GM23338 (cell line): ENCODE measurements around the gene CUEDC1. TPM values are rescaled to one million over a fixed set of nuclear protein-coding genes. Genes with fewer than 3 reads are reported as not detected.

Source experiments
- ATAC-seq: fragments of 200-7000 bp; cut with Tn5 transposase; 3 replicates; pipeline ENCODE4 v1.9.1; 2020
- DNase-seq: peaks from one replicate; pipeline ENCODE4 v3.0.0-alpha.2; 2015; ENCODE audit warnings: low spot score
- H2AFZ ChIP-seq: fragments of 200-600 bp; sonication (generic); 2 replicates; pipeline ENCODE4 v1.8.0; 2016; ENCODE audit warnings: antibody characterized with exemption, mild to moderate bottlenecking, moderate library complexity
- H3F3A ChIP-seq: fragments of 200-600 bp; sonication (generic); replicated peaks from 2 replicates; pipeline ENCODE4 v1.8.0; 2017; ENCODE audit warnings: antibody characterized with exemption, mixed run types, low read depth
- H3K27ac ChIP-seq: fragments of 200-600 bp; sonication (generic); 2 replicates; pipeline ENCODE4 v1.6.1; 2016; ENCODE audit warnings: low read depth
- H3K27me3 ChIP-seq: fragments of 200-600 bp; sonication (generic); 2 replicates; pipeline ENCODE4 v1.8.0; 2016; ENCODE audit warnings: mild to moderate bottlenecking, mixed run types, moderate library complexity; ENCODE audit not compliant: insufficient read depth
- H3K36me3 ChIP-seq: fragments of 200-600 bp; sonication (generic); 2 replicates; pipeline ENCODE4 v1.8.0; 2016; ENCODE audit warnings: mild to moderate bottlenecking; ENCODE audit not compliant: insufficient read depth
- H3K4me1 ChIP-seq: fragments of 200-600 bp; sonication (generic); 2 replicates; pipeline ENCODE4 v1.8.0; 2016; ENCODE audit warnings: mild to moderate bottlenecking, moderate library complexity; ENCODE audit not compliant: insufficient read depth
- H3K4me2 ChIP-seq: fragments of 200-600 bp; sonication (generic); 2 replicates; pipeline ENCODE4 v1.7.1; 2017; ENCODE audit warnings: mixed run types
- H3K4me3 ChIP-seq: fragments of 200-600 bp; sonication (generic); 2 replicates; pipeline ENCODE4 v1.6.1; 2016; ENCODE audit warnings: mixed run types
- H3K79me2 ChIP-seq: fragments of 200-600 bp; sonication (generic); replicated peaks from 2 replicates; pipeline ENCODE4 v1.8.0; 2017; ENCODE audit warnings: mild to moderate bottlenecking; ENCODE audit not compliant: insufficient read depth
- H3K9me2 ChIP-seq: fragments of 200-600 bp; sonication (generic); 2 replicates; pipeline ENCODE4 v1.8.0; 2017; ENCODE audit not compliant: insufficient read depth
- H4K20me1 ChIP-seq: fragments of 200-600 bp; sonication (generic); replicated peaks from 2 replicates; pipeline ENCODE4 v1.8.0; 2017; ENCODE audit warnings: mild to moderate bottlenecking; ENCODE audit not compliant: insufficient read depth
- H3K27ac Mint-ChIP-seq: 2 replicates; pipeline ENCODE4 v1.8.0; 2020; ENCODE audit warnings: inconsistent platforms, mild to moderate bottlenecking, moderate library complexity, mixed read lengths
- H3K27me3 Mint-ChIP-seq: 3 replicates; pipeline ENCODE4 v1.8.0; 2022; ENCODE audit warnings: low read depth, mild to moderate bottlenecking, moderate library complexity, mixed read lengths, inconsistent platforms; ENCODE audit not compliant: insufficient read depth, poor library complexity
- H3K36me3 Mint-ChIP-seq: 3 replicates; pipeline ENCODE4 v1.8.0; 2021; ENCODE audit warnings: low read depth, mild to moderate bottlenecking, inconsistent platforms, moderate library complexity, mixed read lengths
- H3K4me1 Mint-ChIP-seq: 3 replicates; pipeline ENCODE4 v1.8.0; 2020; ENCODE audit warnings: mild to moderate bottlenecking, inconsistent platforms, mixed read lengths
- H3K4me3 Mint-ChIP-seq: 3 replicates; pipeline ENCODE4 v1.8.0; 2021; ENCODE audit warnings: moderate library complexity, mild to moderate bottlenecking, inconsistent platforms, mixed read lengths
- H3K9me3 Mint-ChIP-seq: 3 replicates; pipeline ENCODE4 v1.8.0; 2020; ENCODE audit warnings: moderate library complexity, mild to moderate bottlenecking, inconsistent platforms, mixed read lengths
- CREB1 ChIP-seq: fragments of 250-450 bp; sonication (Bioruptor Pico); IDR thresholded peaks from 2 replicates; pipeline ENCODE4 v1.5.0; 2020; ENCODE audit warnings: low read depth, mild to moderate bottlenecking, moderate library complexity
- CTCF ChIP-seq, 2 experiments: fragments of 200-600 bp in 1 of 2; sonication (generic) in 1 of 2; conservative IDR thresholded peaks; 2 replicates each; pipeline versions ENCODE4 v1.5.1 to v1.6.1; 2016 to 2017; ENCODE audit warnings: antibody characterized with exemption in 2 of 2, low read depth in 2 of 2, mild to moderate bottlenecking in 2 of 2, moderate library complexity in 1 of 2
- ETS1 ChIP-seq: IDR thresholded peaks from 2 replicates; pipeline ENCODE4 v1.6.1; 2016; ENCODE audit warnings: antibody characterized with exemption
- EZH2 ChIP-seq: fragments of 200-600 bp; sonication (generic); IDR thresholded peaks from one replicate; pipeline ENCODE4 v1.8.0; 2017; ENCODE audit warnings: antibody characterized with exemption, mild to moderate bottlenecking, low read depth; ENCODE audit not compliant: unreplicated experiment
- EZH2phosphoT487 ChIP-seq: fragments of 200-600 bp; sonication (generic); IDR thresholded peaks from one replicate; pipeline ENCODE4 v1.8.1; 2018; ENCODE audit warnings: antibody characterized with exemption; ENCODE audit not compliant: unreplicated experiment
- JUNB ChIP-seq: IDR thresholded peaks from one replicate; pipeline ENCODE4 v1.6.1; 2016; ENCODE audit warnings: antibody characterized with exemption; ENCODE audit not compliant: unreplicated experiment
- NANOG ChIP-seq: IDR thresholded peaks from 2 replicates; pipeline ENCODE4 v1.6.1; 2016; ENCODE audit warnings: antibody characterized with exemption, borderline replicate concordance
- POLR2AphosphoS5 ChIP-seq: IDR thresholded peaks from 2 replicates; pipeline ENCODE4 v1.6.1; 2016; ENCODE audit warnings: antibody characterized with exemption, low read depth
- REST ChIP-seq: IDR thresholded peaks from one replicate; pipeline ENCODE4 v1.6.1; 2018; ENCODE audit warnings: antibody characterized with exemption; ENCODE audit not compliant: unreplicated experiment
- STAT1 ChIP-seq: IDR thresholded peaks from one replicate; pipeline ENCODE4 v1.6.1; 2016; ENCODE audit warnings: antibody characterized with exemption; ENCODE audit not compliant: unreplicated experiment
- ZNF114 ChIP-seq: fragments of 250-450 bp; sonication (Bioruptor Pico); IDR thresholded peaks from 2 replicates; pipeline ENCODE4 v1.5.0; 2020; ENCODE audit warnings: mild to moderate bottlenecking, moderate library complexity
- ZNF331 ChIP-seq: fragments of 250-450 bp; sonication (Bioruptor Pico); IDR thresholded peaks from 2 replicates; pipeline ENCODE4 v1.5.0; 2020; ENCODE audit warnings: low read depth, mild to moderate bottlenecking, moderate library complexity
- ZNF462 ChIP-seq: fragments of 250-450 bp; sonication (Bioruptor Pico); IDR thresholded peaks from 2 replicates; pipeline ENCODE4 v1.5.0; 2020; ENCODE audit warnings: mild to moderate bottlenecking, moderate library complexity
- polyA plus RNA-seq: library from polyadenylated mRNA; unstranded; fragments of >200 nt; fragmentation: Nextera tagmentation; extraction: Ambion mirVana; gene quantifications from 2 replicates; pipeline ENCODE4 v1.2.1, GENCODE V29; 2016
- total RNA-seq: library from RNA; depleted of rRNA; stranded (reverse); fragments of >200 nt; shearing (Covaris generic); gene quantifications from 2 replicates; pipeline ENCODE4 v1.2.3, GENCODE V29; 2014

The CUEDC1 gene
- total and polyA plus RNA-seq, 2 experiments from 2014 or later: 3.0 to 7.7 TPM

GRCh38 chr17:57918017-57918895 lies 37.0 kb downstream of the CUEDC1 start:
- no peak for DNase-seq
- H3K4me1 ChIP-seq: peaks cover 27% of the 10 kb centered on the region
- H3K27me3 ChIP-seq: no peaks in the 10 kb centered on the region
- H3F3A ChIP-seq: peaks cover 10% of the 10 kb centered on the region; the same call in 1 of the 2 replicates
- no peak overlapping the region for H3K4me2 ChIP-seq
- H3K36me3 ChIP-seq: no peaks in the 10 kb centered on the region
- no peaks in the 10 kb centered on the region for H3K9me2 ChIP-seq
- Mint-ChIP-seq H3K27me3 (peaks cover 8% of the 10 kb centered on the region), H3K27ac (no peak overlapping the region), H3K9me3 (no peaks in the 10 kb centered on the region), H3K36me3 (no peaks in the 10 kb centered on the region), H3K4me1 (peaks cover 53% of the 10 kb centered on the region), H3K4me3 (no peak overlapping the region)
- H3K4me3 ChIP-seq: no peak overlapping the region
- ATAC-seq: no peak
- no peak overlapping the region for H2AFZ ChIP-seq
- H3K27ac ChIP-seq: 0 out of 2 replicates have a peak overlapping the region, but pooled peaks have one; percentile 1
- TF ChIP-seq POLR2AphosphoS5: no peak
- no peak for TF ChIP-seq ZNF462
- TF ChIP-seq ETS1: no peak
- no peak for TF ChIP-seq JUNB
- no peak for TF ChIP-seq CTCF (conservative IDR thresholded peaks at IDR 0.05; ENCODE audit: low read depth in 2 of 2)
- TF ChIP-seq ZNF114: no peak
- TF ChIP-seq ZNF331 (CRISPR knock-in tag): no peak
- TF ChIP-seq EZH2: no peak
- no peak for TF ChIP-seq NANOG
- no peak for TF ChIP-seq REST
- TF ChIP-seq STAT1: no peak
- no peak for TF ChIP-seq CREB1 (CRISPR knock-in tag)
- TF ChIP-seq EZH2phosphoT487: no peak
- no peaks in the 10 kb centered on the region for H3K79me2 ChIP-seq
- no peaks in the 10 kb centered on the region for H4K20me1 ChIP-seq
